Panc1 (cell line): ENCODE measurements around the gene NKX1-2.

ENCODE experiments used
- CTCF ChIP-seq: fragments of 450-650 bp; IDR thresholded peaks from 2 replicates; pipeline ENCODE4 v1.5.1; 2017; ENCODE audit warnings: mild to moderate bottlenecking
- POLR2AphosphoS5 ChIP-seq: IDR thresholded peaks from 2 replicates; pipeline ENCODE4 v1.6.1; 2012; ENCODE audit warnings: mild to moderate bottlenecking, low read depth, low read length, moderate library complexity
- SIN3A ChIP-seq: IDR thresholded peaks from 2 replicates; pipeline ENCODE4 v1.6.1; 2012; ENCODE audit warnings: low read depth, mild to moderate bottlenecking, low read length, moderate library complexity, borderline replicate concordance; ENCODE audit not compliant: insufficient read depth

- no peak for TF ChIP-seq POLR2AphosphoS5
- no peak for TF ChIP-seq CTCF
- TF ChIP-seq SIN3A: no peak
These were observed 46.8 kb upstream of the NKX1-2 start for GRCh38 chr10:124496620-124497019.
